Fibroblast of the conjunctiva (primary cell): Measurements from ENCODE around the gene FAH.
"Not testable (repeated sequence)": the region's sequence is repeated elsewhere in the genome, so short reads cannot be mapped to it uniquely, and the experiment has no call there.

Source experiments
- DNase-seq: peaks from one replicate; pipeline ENCODE4 v3.0.0-alpha.2; 2010; ENCODE audit warnings: low read depth

Gene FAH

GRCh38 chr15:80152896-80153876, at the start of gene FAH:
Gene FAH (plus strand): TSS chr15:80152999. CDS start chr15:80153055, 56 bp downstream.
- DNase-seq: no peak

GRCh38 chr15:80105193-80105592, 47.6 kb upstream of the FAH start:
- no peak for DNase-seq

GRCh38 chr15:80105595-80105994, 47.2 kb upstream of the FAH start:
- DNase-seq: no peak

GRCh38 chr15:80106051-80106450, 46.7 kb upstream of the FAH start:
- DNase-seq: peak; percentile 9

GRCh38 chr15:80107204-80107603, 45.6 kb upstream of the FAH start:
- DNase-seq: no peak

- no peak for DNase-seq
These were observed 45.0 kb upstream of the FAH start for GRCh38 chr15:80107774-80108173.

- DNase-seq: no peak
These were observed 43.4 kb upstream of the FAH start for GRCh38 chr15:80109388-80109787.

GRCh38 chr15:80110920-80111319, 41.9 kb upstream of the FAH start:
- no peak for DNase-seq

- no peak for DNase-seq
These were observed 38.7 kb upstream of the FAH start for GRCh38 chr15:80114114-80114513.

GRCh38 chr15:80115021-80115420, 37.8 kb upstream of the FAH start:
- DNase-seq: no peak

GRCh38 chr15:80118956-80119355, 33.8 kb upstream of the FAH start:
- DNase-seq: no peak

GRCh38 chr15:80120636-80121035, 32.2 kb upstream of the FAH start:
- no peak for DNase-seq

- DNase-seq: no peak
These were observed 31.3 kb upstream of the FAH start for GRCh38 chr15:80121546-80121945.

- DNase-seq: no peak
These were observed 29.8 kb upstream of the FAH start for GRCh38 chr15:80123034-80123433.

- DNase-seq: not testable (repeated sequence)
These were observed 25.5 kb upstream of the FAH start for GRCh38 chr15:80127253-80127652.

GRCh38 chr15:80127911-80128310, 24.9 kb upstream of the FAH start:
- no peak for DNase-seq

GRCh38 chr15:80132382-80132781, 20.4 kb upstream of the FAH start:
- no peak for DNase-seq

GRCh38 chr15:80136854-80137253, 15.9 kb upstream of the FAH start:
- no peak for DNase-seq

GRCh38 chr15:80138961-80139360, 13.8 kb upstream of the FAH start:
- no peak for DNase-seq

GRCh38 chr15:80140909-80141308, 11.9 kb upstream of the FAH start:
- DNase-seq: no peak

- no peak for DNase-seq
These were observed 10.7 kb upstream of the FAH start for GRCh38 chr15:80141916-80142598.

GRCh38 chr15:80142646-80143045, 10.2 kb upstream of the FAH start:
- no peak for DNase-seq

GRCh38 chr15:80151148-80151547, 1.7 kb upstream of the FAH start:
- DNase-seq: no peak
